GM11168 (cell line): ENCODE data around the gene FHAD1.

Experiments
- in situ Hi-C: fragments of 300-500 bp; cut with MboI; formaldehyde crosslinking; loops from one replicate; pipeline ENCODE4 v1.12.0; 2022; ENCODE audit warnings: low sequenced_read_pairs; ENCODE audit not compliant: unreplicated experiment

FHAD1 gene

GRCh38 chr1:15296585-15297321, 49.7 kb downstream of the FHAD1 start:
- in situ Hi-C loops = loop anchor here (5.0 kb wide), 1 partner anchor 169 kb away; no protein-coding TSS in a partner anchor

GRCh38 chr1:15297975-15298374, 51.0 kb downstream of the FHAD1 start:
- in situ Hi-C loops = loop anchor here (5.0 kb wide), 1 partner anchor 171 kb away; no protein-coding TSS in a partner anchor

GRCh38 chr1:15299179-15299578, 52.2 kb downstream of the FHAD1 start:
- in situ Hi-C loops = loop anchor here (5.0 kb wide), 1 partner anchor 172 kb away; no protein-coding TSS in a partner anchor

GRCh38 chr1:15299806-15300205, 52.8 kb downstream of the FHAD1 start:
- in situ Hi-C loops = loop anchor here (5.0 to 10.0 kb wide), 2 partner anchors 173 to 1385 kb away; no protein-coding TSS in a partner anchor

- in situ Hi-C loops = loop anchor here (10.0 kb wide), 1 partner anchor 1389 kb away; no protein-coding TSS in a partner anchor
Observed at GRCh38 chr1:15303935-15304334, 56.9 kb downstream of the FHAD1 start.

GRCh38 chr1:15304708-15305467, 57.9 kb downstream of the FHAD1 start:
- in situ Hi-C loops = loop anchor here (10.0 kb wide), 1 partner anchor 1390 kb away; no protein-coding TSS in a partner anchor

- in situ Hi-C loops = loop anchor here (10.0 kb wide), 1 partner anchor 1391 kb away; no protein-coding TSS in a partner anchor
Observed at GRCh38 chr1:15305468-15305770, 58.4 kb downstream of the FHAD1 start.

GRCh38 chr1:15306352-15306751, 59.3 kb downstream of the FHAD1 start:
- in situ Hi-C loops = loop anchor here (10.0 kb wide), 1 partner anchor 1392 kb away; no protein-coding TSS in a partner anchor

- in situ Hi-C loops = loop anchor here (10.0 kb wide), 1 partner anchor 1393 kb away; no protein-coding TSS in a partner anchor
Observed at GRCh38 chr1:15308135-15308534, 61.1 kb downstream of the FHAD1 start.

- in situ Hi-C loops = loop anchor here (10.0 kb wide), 1 partner anchor 1394 kb away; no protein-coding TSS in a partner anchor
Observed at GRCh38 chr1:15308621-15309027, 61.6 kb downstream of the FHAD1 start.

GRCh38 chr1:15309687-15310086, 62.7 kb downstream of the FHAD1 start:
- in situ Hi-C loops = loop anchor here (10.0 kb wide), 1 partner anchor 1395 kb away; no protein-coding TSS in a partner anchor

- in situ Hi-C loops = no loop called here
Observed at GRCh38 chr1:15310544-15310943, 63.5 kb downstream of the FHAD1 start.

GRCh38 chr1:15311122-15311822, 64.2 kb downstream of the FHAD1 start:
- in situ Hi-C loops = no loop called here

- in situ Hi-C loops = no loop called here
Observed at GRCh38 chr1:15311880-15312279, 64.9 kb downstream of the FHAD1 start.

GRCh38 chr1:15312626-15313411, 65.8 kb downstream of the FHAD1 start:
- in situ Hi-C loops = no loop called here

GRCh38 chr1:15314328-15315281, 67.6 kb downstream of the FHAD1 start:
- in situ Hi-C loops = no loop called here

- in situ Hi-C loops = no loop called here
Observed at GRCh38 chr1:15315815-15316214, 68.8 kb downstream of the FHAD1 start.

GRCh38 chr1:15316510-15316909, 69.5 kb downstream of the FHAD1 start:
- in situ Hi-C loops = no loop called here
